GM12891 (cell line): ENCODE measurements around the gene MAP7D1. TPM values are rescaled to one million over a fixed set of nuclear protein-coding genes. Genes with fewer than 3 reads are reported as not detected.

ENCODE experiments used
- DNase-seq: peaks from one replicate; pipeline ENCODE4 v3.0.0; 2011; ENCODE audit warnings: low spot score; ENCODE audit not compliant: insufficient read length
- FAIRE-seq: peaks from 2 replicates; lab custom pipeline; 2011; peaks lifted over from hg19 to GRCh38; lab: Jason Lieb, UNC
- PAX5 ChIP-seq: IDR thresholded peaks from 2 replicates; pipeline ENCODE4 v1.6.1; 2011; ENCODE audit warnings: low read length, moderate library complexity, mild to moderate bottlenecking; ENCODE audit not compliant: insufficient read depth, severe bottlenecking
- POLR2A ChIP-seq: IDR thresholded peaks from 2 replicates; pipeline ENCODE4 v1.6.1; 2011; ENCODE audit warnings: low read depth, low read length, control low read depth
- POLR2AphosphoS5 ChIP-seq: IDR thresholded peaks from 2 replicates; pipeline ENCODE4 v1.6.1; 2011; ENCODE audit warnings: low read depth, low read length, control low read depth
- POU2F2 ChIP-seq: IDR thresholded peaks from 2 replicates; pipeline ENCODE4 v1.6.1; 2011; ENCODE audit warnings: low read depth, mild to moderate bottlenecking, control low read depth, low read length, moderate library complexity
- SPI1 ChIP-seq: IDR thresholded peaks from 2 replicates; pipeline ENCODE4 v1.6.1; 2011; ENCODE audit warnings: low read depth, low read length, control low read depth
- TAF1 ChIP-seq: IDR thresholded peaks from 2 replicates; pipeline ENCODE4 v1.6.1; 2011; ENCODE audit warnings: low read depth, low read length, control low read depth
- polyA plus RNA-seq: library from polyadenylated mRNA; unstranded; fragments of >200 nt; gene quantifications from one replicate; pipeline ENCODE4 v1.2.1, GENCODE V29; 2012; ENCODE audit warnings: low read depth, missing spikeins, inconsistent platforms; ENCODE audit not compliant: missing spikeins

Gene MAP7D1
- polyA plus RNA-seq: 37.9 TPM

DNA sequence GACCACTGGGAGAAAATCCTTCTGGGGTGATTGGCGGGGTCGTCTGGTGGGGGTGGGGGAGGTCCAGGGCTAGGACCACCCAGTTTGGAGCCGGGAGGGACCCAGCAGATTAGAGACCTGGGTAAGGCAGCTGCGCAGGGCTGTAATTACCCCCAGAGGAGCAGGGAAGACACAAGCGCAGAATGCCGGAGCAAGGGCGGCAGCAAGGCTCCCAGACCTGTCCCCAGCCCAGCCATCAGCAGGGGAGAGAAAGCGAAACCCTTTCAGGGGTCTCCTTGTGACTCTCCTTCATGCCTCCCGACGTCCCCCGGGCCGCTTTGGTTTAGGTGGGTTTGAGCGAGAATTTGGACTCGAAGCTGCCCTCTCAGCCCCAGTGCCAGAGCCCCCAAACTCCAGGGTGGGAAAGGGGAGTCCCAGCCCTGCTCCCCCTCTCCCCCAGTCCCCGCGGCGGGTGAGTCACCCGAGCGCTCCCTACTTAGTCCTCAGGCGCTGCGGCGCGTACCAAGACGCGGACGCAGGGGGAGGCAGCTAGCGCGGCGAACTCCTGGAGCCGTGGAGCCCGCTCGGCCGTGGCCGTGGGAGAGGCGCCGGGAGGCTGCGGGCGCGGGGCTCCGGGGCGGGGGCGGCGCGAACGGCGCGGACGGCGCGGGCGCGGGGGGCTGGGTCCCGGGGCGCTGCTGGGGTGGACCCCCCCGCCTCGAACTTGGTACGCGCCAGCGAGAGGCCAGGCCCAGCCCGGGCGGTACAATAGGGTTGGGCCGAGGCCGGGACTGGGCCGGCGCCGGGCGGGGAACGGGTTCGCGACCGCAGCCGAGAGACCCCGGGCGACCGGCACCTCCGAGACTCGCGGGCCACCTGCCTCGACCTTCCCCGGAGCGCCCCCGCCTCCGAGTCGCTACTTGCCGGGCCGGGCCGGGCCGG, at the start of gene MAP7D1:
Gene MAP7D1, plus strand, starts transcription at position 753 of the 921 bp plus-strand sequence. CDS start 258 bp downstream, outside the sequence.
- TF ChIP-seq POLR2AphosphoS5 (peak; percentile 76), SPI1 (no peak), TAF1 (peak; percentile 22; the same call in 1 of the 2 replicates), POLR2A (peak; percentile 86)
- DNase-seq: peak; percentile 73
- FAIRE-seq: peak; percentile 87

DNA sequence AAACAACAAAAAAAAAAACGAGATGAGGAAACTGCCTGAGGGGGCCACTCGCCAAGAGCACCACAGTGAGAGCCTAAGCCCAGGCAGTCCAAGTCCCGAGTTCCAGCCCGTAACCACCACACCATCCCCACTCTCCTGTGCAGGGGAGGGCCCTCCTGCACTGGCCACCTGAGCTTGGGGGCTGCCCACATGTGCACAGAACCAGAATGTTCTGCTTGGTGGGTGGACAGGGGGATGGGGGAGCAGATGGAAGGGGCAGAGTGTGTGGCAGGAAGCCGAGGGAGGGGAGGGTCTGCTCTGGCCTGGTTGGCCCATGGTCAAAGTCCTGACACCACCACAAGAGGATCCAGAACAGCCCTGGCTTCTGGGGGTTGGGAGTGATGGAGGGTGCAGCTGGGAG, 49.7 kb upstream of the MAP7D1 start:
- TF ChIP-seq POLR2AphosphoS5: no peak
- TF ChIP-seq POU2F2: no peak
- TF ChIP-seq POLR2A: no peak
- no peak for TF ChIP-seq SPI1
- no peak for TF ChIP-seq PAX5
- no peak for TF ChIP-seq TAF1
- FAIRE-seq (no peak), DNase-seq (no peak)

DNA sequence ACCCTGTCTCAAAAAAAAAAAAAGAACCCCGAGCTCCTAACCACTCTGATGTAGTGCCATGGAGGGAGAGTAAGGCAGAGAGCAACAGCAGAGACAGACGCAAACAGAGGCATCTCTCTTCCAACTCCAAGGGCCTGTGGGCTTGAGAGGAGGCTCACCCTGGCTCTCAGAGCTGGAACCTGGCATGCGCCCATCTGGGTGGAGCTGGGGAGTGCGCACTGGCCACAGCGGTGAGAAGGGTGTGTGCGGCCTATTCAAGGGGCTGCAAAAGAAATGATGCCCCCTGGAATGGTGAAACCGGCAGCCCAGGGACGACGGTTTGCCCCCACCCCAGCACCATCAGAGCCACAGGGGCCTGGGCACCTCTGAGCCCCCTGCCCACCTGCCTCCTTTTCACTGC, 48.6 kb upstream of the MAP7D1 start:
- no peak for TF ChIP-seq PAX5
- TF ChIP-seq POLR2A: no peak
- no peak for TF ChIP-seq SPI1
- no peak for TF ChIP-seq POU2F2
- TF ChIP-seq POLR2AphosphoS5: no peak
- no peak for TF ChIP-seq TAF1
- DNase-seq: no peak
- FAIRE-seq: no peak

DNA sequence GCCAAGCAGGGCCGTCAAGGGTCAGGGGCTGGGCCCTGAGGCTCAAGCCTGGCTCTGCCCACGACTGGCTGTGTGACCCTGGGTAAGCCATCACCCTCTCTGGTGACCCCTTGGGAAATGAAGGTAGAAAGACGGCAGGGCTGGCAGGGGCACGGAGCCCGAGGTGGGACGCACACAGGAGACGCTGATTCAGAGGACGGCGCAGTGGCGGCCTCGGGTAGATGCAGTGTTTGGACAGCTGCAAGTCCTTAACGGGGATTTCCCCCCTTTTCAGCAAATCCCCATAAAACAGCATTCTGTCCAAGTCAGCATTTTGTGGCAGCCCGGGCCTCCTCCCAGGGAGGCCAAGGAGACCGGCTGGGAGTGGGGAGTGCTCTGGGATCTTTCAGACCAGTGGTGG, 47.6 kb upstream of the MAP7D1 start:
- DNase-seq (no peak), FAIRE-seq (no peak)
- TF ChIP-seq POU2F2 (no peak), TAF1 (no peak)

DNA sequence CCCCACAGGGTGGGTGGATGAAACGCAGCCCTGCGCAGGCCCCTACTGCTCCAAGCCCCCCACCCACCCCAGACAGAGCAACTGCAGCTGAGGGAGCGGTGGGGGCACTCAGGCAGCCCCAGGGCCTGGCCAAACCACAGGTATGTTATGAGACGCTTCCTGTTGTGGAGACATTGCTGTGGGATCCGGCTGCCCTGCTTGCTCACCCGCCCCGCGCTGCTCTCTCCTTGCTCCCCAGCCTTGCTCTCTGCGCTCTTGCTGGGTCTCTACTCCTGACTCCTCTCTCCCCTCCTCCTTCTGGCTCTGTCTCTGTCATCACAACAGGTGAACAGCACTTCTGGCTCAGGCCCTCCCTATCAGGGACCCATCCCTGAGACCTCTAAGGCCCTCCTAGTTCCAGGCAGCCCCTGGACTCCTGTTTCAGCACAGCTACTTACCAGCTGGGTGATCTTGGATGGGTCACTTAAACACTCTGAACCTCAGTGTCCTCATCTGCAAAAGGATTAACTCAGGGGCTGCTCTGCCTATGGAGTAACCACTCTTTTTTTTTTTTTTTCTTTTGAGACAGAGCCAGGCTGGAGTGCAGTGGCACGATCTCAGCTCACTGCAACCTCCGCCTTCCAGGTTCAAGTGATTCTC, 46.8 kb upstream of the MAP7D1 start:
- FAIRE-seq: peak; percentile 75
- TF ChIP-seq SPI1 (no peak), POLR2A (no peak), POU2F2 (no peak), POLR2AphosphoS5 (no peak), TAF1 (no peak), PAX5 (no peak)
- no peak for DNase-seq

DNA sequence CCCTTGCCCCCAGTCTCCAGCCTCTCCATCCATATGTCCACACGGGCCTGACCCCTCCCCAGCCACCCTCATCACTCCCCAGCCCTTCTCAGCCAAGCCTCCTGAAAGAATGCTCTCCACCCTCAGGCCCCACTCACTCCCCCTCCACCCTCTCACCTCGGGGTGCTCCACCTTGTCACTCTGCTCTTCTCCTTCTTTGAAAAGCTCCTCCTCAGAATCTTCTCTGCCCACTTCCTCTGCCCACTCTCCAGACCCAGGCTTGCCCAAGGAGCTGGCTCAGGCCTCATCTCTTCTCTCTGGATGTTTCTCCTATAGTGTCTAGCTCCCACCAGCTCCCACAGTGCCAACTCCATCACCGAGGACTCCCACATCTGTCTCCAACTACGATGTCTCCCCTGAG, 44.8 kb upstream of the MAP7D1 start:
- no peak for DNase-seq
- no peak for TF ChIP-seq POLR2A
- no peak for TF ChIP-seq POU2F2
- no peak for FAIRE-seq

DNA sequence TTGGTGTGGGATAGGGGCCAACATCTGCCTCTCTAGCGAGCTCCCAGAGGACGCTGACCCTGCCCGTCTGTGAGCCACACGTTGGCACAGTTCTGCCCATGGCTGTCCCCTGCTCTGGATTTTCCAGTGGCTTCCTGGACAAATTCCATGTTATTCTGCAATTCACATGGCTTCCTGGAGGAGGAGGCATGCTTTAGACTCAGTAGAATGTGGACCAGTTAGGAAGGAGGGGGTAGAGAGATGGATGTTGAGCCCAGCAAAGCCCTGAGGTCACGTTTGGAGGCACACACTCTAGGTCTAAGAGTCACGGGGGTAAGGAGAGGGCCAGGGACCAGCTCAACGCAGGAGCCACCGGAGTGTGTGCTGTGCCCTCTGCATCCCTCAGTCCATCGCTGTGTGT, 43.1 kb upstream of the MAP7D1 start:
- no peak for DNase-seq
- no peak for TF ChIP-seq POLR2AphosphoS5
- no peak for TF ChIP-seq POLR2A
- TF ChIP-seq PAX5: no peak
- no peak for TF ChIP-seq SPI1
- no peak for TF ChIP-seq POU2F2
- no peak for TF ChIP-seq TAF1
- no peak for FAIRE-seq

DNA sequence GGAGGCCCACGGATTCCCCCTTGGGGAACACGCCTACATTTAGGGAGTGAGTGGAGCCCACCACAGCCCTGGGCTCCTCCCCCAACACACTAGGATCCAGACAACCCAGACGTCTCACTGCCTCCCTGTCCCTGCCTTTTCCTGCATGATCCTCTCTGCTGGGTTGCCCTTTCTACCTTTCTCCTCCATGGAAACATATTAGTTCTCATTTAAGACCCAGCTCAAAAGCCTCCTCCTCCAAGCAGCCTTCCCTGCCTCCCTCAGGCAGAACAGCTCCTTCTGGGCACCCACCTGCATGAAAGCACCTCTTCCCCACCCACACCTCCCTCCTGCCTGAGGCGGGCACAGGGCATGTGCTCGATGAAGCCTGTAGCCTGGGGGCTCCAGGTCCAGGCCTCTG, 41.6 kb upstream of the MAP7D1 start:
- no peak for FAIRE-seq
- DNase-seq: no peak
- TF ChIP-seq POU2F2 (no peak), POLR2A (no peak), POLR2AphosphoS5 (no peak), SPI1 (no peak), PAX5 (no peak), TAF1 (no peak)

DNA sequence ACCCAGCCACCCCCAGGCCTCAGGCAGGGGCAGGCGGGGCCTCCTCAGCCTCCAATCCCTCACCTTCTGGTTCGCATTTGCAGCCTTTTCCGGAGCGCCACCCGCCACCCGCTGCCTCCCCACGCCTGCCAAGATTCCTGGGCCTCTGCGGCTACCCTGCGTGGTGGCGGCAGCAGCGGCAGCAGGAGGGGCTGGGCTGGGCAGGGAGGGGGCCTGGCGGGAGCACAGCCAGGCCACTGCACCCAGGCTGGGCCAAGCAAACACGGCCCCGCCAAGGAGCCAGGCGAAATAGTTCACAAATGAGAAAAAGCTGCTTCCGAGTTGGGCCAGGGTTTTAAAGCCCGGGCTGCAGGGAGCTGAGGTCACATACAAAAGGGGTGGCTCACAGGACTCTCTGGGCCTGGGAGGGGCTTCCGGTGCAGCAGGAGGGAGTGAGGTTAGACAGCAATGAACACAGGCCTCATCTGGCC, 40.7 kb upstream of the MAP7D1 start:
- no peak for TF ChIP-seq POLR2AphosphoS5
- no peak for DNase-seq
- no peak for FAIRE-seq

DNA sequence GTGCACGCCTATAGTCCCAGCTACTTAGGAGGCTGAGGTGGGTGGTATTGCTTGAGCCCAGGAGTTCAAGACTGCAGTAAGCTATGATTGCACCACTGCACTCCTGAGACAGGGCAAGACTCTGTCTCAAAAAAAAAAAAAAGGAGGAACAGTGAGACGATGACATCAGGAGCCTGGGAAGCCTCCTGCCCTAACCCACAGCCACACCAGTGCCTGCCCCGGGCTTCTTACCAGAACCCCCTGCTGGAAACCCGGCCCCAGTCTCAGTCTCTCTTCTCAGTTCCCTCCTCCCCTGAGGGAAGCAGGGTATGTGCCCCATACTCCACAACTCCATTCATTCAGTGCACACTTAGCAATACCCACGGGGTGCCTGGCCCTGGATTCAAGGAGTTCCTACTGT, 40.0 kb upstream of the MAP7D1 start:
- TF ChIP-seq POLR2A: no peak
- no peak for TF ChIP-seq POU2F2
- no peak for TF ChIP-seq SPI1
- no peak for TF ChIP-seq PAX5
- TF ChIP-seq POLR2AphosphoS5: no peak
- no peak for TF ChIP-seq TAF1
- FAIRE-seq (no peak), DNase-seq (no peak)
